Fibroblast of skin of right quadriceps (primary cell): ENCODE results near the gene POLR3H.
"Not testable (repeated sequence)": the region's sequence is repeated elsewhere in the genome, so short reads cannot be mapped to it uniquely, and the experiment has no call there.

Experiments used
- DNase-seq: peaks from one replicate; pipeline ENCODE4 v3.0.0-alpha.2; 2013

Gene POLR3H

DNA sequence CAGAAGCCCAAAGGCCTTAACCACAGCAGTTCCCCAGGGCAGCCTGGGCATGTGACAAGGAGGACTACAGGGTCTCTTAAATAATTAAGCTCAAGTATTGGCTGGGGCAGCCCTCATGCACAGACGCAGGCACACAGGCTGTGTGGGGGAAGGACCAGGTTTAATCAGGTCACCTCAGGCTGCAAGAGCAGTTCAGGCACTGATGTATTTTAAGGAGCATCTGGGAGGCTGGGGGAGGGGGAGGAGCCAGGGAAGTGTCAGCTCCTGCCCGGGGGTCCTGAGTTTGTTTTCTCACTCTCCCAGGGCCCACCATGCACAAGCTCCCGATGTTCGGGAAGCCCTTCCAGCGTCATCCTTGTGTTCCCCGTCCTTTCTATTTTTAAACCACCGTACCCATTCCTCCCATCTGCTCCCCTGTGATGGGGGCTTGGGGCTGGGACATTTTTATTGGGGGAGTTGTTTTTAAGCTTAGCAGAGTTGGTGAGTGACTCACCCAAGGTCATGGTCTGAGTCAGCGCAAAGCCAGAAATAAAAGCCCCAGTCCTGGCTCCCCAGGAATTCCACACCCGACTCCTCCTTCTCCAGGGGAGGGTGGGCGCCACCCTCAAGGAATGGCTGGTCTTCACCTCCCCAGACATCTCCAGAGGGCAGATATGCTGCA is 18.9 kb upstream of the POLR3H start:
- peak; percentile 92 for DNase-seq

- no peak for DNase-seq
Observed at GRCh38 chr22:41562461-41562860, 18.2 kb upstream of the POLR3H start.

DNA sequence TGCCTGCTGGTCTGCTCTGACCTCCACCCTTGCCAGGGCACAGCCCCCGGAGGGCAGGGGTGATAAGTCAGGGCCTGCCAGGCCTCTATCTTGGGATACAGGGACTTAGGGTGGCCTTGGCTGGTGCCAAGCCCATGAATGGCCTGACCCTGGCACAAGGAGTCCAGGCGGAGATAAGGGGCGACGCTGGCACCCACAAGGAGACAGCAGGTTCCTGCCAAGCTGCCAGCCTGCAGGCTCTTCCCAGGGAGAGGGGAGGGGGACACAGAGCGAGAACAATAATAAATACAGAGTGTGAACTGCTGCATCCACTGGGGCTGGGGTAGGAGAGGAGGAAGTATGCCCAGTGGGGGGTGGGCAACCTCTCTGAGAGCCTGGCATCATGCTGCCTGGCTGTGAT is 17.5 kb upstream of the POLR3H start:
- DNase-seq, result no peak

GRCh38 chr22:41561335-41561734 is 17.1 kb upstream of the POLR3H start:
- DNase-seq, result no peak

GRCh38 chr22:41560095-41560471 is 15.8 kb upstream of the POLR3H start:
- no peak for DNase-seq

GRCh38 chr22:41558241-41558630 is 14.0 kb upstream of the POLR3H start:
- not testable (repeated sequence) for DNase-seq

GRCh38 chr22:41557401-41558240 is 13.4 kb upstream of the POLR3H start:
- DNase-seq, result peak; percentile 73

- no peak for DNase-seq
Observed at GRCh38 chr22:41556561-41556960, 12.3 kb upstream of the POLR3H start.

DNA sequence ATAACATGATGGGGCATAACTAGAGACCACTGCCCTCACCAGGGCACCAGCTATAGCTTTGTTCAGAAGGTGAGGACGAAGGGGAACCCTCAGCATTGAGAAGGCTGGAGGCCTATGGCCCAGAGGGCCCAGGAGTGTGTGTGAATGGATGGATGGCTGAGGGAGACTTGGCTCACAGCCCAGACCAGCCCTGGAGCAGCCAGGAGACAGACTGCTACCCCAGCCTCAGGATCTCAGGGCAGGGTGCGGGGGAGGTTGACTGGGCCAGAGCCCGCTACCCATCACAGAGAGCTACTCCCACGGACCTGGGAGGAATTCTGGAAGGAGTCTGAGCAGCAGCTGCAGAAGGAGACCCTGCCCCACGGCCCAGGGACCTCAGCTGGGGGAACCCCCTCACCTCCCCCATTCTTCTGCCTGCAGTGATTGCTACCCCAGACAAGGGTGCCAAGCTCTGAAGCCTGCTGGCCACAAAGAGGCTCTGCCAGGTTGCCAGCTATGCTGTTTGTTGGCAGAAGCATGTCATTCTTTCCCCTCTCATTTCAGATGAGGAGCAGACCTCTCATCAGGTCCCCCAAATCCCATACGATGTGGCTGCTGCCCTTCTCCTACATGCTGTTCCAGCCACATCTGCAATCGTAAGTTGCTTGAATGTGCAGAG is 11.2 kb upstream of the POLR3H start:
- no peak for DNase-seq

- no peak for DNase-seq
Observed at GRCh38 chr22:41551877-41552582, 7.8 kb upstream of the POLR3H start.

DNA sequence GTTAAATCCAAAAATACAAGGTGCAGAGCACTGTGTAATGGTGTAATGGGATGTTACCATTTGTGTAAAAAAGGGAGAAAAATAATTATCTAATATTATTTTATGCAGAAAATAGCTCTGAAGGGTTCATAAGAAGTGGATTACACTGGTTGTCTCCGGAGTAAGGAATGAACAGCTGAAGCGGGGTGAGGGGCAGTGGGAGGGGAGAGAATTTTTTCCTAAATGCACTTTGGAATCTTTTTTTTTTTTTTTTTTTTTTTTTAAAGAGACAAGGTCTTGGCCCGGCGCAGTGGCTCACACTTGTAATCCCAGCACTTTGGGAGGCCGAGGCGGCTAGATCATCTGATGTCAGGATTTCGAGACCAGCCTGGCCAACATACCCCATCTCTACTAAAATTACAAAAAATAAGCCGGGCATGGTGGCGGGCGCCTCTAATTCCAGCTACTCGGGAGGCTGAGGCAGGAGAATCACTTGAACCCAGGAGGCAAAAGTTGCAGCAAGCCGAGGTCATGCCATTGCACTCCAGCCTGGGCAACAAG is 6.8 kb upstream of the POLR3H start:
- no peak for DNase-seq

DNA sequence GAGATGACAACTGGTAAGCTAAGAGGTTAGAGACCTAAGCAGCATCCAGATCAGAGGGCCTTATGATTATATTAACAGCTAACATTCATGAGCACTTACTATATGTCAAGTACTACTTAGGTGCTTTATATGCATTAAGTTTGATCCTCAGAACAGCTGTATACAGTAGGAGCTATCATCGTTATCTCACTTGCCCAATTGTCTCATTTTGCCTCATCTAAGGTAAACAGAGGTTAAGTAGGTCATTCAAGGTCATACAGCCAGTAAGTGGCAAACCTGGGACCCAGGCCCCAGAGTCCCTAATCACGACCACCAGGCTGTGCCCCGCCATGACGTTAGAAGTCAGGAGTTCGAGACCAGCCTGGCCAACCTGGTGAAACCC is 4.6 kb upstream of the POLR3H start:
- DNase-seq, result no peak

- DNase-seq, result peak; percentile 18
Observed at GRCh38 chr22:41544671-41545476, 604 bp upstream of the POLR3H start.

DNA sequence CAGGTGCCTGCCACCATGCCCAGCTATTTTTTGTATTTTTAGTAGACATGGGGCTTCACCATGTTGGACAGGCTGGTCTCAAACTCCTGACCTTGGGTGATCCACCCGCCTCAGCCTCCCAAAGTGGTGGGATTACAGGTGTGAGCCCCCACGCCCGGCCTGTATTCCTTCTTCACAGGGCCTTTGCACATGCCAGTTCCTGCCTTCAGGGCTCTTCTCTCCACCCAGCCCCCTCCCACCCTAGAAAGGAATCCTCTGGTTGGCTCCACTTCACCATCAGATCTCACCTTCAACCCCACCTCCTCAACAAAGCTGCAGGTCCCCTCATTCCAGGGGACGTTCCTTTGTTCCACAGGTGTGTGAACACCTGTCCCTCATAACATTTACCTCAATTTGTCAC is 2.0 kb downstream of the POLR3H start:
- no peak for DNase-seq

DNA sequence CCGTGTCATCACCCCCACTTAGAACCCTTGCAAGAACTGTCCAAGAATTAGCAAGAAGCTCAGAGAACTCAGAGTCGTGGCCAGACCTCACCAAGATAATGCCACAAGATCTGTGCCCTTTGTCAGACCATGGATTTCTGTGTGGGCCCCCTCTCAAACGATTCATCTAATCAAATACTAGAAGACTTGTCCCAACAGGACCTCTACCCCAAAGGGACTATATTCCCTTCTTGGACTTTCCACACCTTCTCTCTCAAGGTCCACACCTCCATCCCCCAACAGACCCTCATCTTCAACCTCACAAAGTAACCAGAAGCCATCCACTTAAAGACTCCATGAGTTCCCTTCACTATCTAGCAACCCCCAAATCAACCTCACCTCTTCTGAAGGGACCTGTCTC is 2.8 kb downstream of the POLR3H start:
- no peak for DNase-seq

GRCh38 chr22:41540365-41540764 is 3.9 kb downstream of the POLR3H start:
- no peak for DNase-seq

GRCh38 chr22:41540006-41540315 is 4.3 kb downstream of the POLR3H start:
- no peak for DNase-seq

DNA sequence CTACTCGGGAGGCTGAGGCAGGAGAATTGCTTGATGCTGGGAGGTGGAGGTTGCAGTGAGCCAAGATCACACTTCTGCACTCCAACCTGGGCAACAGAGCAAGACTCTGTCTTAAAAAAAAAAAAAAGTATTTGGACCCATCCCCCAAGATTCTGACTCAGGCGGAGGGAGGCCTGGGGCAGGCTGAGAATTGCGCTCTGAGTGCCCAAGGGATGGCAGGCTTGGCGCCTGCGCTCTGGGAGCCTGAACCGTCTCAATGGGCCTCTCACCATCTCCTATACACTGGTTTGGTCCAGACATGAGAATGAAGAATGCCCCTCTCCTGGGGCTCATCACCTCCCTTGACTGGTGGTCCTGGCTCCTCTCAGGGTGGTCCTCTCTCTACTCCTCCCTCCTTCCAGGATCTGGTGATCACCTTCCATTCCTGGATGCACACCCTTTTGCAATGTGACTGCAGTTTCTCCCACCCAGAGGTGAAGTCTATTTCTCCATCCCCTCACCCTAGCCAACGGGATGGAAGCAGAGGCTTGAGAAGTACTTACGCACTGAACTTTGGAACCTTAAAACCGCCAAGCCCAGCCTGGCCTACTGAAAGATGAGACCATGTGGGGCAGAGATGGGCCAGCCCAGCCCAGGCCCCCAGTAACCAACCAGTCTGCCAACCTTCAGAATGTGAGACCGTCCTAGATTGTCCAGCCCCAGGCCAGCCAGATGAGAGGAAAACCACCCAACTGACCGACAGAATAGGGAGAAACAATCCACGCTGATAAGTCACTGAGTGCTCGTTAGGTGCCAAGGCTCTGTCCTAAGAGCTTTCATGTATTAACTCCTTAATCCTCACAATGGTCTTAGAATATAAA is 4.9 kb downstream of the POLR3H start:
- DNase-seq, result no peak

DNA sequence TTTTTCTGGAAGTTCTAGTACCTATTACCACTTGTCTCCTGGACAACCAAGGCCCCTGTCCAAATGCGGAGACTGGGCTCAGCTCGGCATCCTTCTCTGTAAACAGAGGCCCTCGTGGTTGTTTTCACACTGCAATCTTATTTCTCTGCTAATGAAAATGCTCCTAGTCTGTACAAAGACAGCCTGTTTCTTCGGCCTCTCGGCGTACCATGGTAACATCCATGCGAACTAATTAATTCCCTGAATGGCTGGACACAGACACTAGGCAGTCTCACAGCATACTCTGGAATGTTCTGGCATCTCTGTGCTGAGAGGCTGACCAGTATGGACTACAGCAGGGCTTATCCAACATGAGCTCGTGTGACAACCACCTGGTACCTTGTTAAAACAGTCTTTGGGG is 5.7 kb downstream of the POLR3H start:
- no peak for DNase-seq

- no peak for DNase-seq
Observed at GRCh38 chr22:41537203-41537602, 7.1 kb downstream of the POLR3H start.

GRCh38 chr22:41535244-41535643 is 9.0 kb downstream of the POLR3H start:
- DNase-seq, result no peak
